HG03066 (cell line): ENCODE data around the gene SUMF1.
"Not testable (repeated sequence)": the region's sequence is repeated elsewhere in the genome, so short reads cannot be mapped to it uniquely, and the experiment has no call there.

Experiments used
- ATAC-seq: cut with Tn5 transposase; IDR thresholded peaks from one replicate; pipeline ENCODE4 v1.9.1; 2021; ENCODE audit warnings: low read depth; ENCODE audit not compliant: unreplicated experiment

Gene SUMF1

GRCh38 chr3:4464576-4464975 is 2.5 kb downstream of the SUMF1 start:
- ATAC-seq, result no peak

GRCh38 chr3:4462369-4463040 is 4.6 kb downstream of the SUMF1 start:
- ATAC-seq, result no peak

DNA sequence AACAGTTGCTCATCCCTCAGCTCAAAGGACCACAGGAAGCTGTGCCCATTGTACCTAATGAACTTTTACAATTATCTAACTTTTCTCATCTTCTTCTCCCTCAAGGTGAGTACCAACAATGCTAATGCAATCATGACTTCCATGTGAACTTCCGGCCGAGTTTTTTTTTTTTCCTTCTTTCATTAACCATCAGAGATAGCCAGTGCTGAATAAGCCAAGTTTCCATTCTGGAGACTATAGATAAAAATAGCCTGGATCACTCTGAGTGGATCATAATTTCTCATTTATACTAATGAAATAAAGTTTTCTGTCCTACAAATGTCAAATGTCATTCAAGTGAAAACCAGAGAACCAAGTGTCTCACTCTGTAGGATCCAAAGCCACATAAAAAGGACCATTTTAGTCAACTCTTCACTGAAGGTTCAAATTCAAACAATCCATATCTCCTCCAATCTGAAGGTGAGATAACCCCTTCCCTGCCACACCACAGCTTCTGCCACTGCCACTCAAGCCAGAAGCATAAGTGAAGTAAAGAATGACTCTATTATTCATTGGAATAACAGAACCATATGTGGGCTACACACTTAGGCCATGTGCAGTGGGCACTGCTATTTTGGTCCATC is 5.5 kb downstream of the SUMF1 start:
- ATAC-seq, result no peak

DNA sequence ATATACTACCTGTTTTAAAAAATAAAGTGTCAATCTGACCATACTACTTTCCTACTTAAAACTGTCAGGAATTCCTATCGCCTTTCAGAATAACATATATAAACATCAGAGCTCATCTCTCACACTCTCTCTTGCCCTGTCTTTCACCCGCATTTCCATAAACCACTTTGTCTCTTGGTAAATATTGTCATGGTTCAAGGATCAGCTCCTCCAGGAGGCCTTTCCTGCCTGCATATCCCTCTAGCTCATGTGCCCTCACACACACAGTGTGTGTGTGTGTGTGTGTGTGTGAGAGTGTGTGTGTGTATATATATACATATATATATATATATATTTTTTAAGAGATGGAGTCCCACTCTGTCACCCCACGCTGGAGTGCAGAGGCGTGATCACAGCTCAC is 6.7 kb downstream of the SUMF1 start:
- no peak for ATAC-seq

GRCh38 chr3:4458961-4459360 is 8.1 kb downstream of the SUMF1 start:
- ATAC-seq, result no peak

DNA sequence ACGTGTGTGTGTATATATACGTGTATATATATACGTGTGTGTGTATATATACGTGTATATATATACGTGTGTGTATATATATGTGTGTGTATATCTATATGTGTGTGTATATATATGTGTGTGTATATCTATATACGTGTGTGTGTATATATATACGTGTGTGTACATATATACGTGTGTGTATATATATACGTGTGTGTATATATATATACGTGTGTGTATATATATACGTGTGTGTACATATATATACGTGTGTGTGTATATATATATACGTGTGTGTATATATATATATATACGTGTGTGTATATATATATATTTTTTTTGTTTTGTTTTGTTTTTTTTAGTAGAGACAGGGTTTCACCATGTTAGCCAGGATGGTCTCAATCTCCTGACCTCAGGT is 10.3 kb downstream of the SUMF1 start:
- ATAC-seq, result not testable (repeated sequence)

- no peak for ATAC-seq
Measured at GRCh38 chr3:4454142-4454541, 12.9 kb downstream of the SUMF1 start.

DNA sequence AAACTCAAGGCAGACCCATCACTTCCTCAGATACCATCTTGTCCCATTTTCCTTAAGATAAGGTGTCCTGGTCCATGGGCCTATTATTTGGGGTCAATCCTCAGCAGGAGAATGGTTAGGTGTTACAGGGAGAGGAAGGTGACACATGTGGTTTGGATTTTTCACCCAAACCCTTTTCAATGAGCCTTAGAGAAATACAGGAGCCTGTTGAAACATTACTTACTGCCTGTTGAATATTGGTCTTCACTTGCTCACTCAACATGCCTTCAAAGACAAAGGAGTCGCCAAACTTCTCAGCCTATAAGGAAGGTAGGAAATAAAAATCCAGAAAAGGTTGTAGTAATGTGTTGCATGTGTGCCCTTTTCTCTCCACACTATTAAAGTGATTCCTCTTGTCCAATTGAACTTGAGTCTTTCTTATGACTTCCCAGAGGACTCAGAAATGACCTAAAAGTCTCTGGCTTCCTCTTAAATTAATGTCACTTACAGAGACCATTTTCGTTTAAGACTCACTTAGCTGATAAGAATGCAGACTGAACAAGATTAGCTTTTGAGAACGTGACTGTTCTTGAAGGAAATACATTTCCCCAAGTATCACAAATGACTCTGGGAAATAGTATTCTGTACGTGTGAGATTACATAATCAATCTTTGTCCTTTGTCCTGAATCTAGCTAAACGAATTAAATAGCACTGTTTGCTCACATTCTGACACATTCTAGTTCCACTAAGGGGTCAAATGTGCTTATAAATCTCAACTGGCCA is 17.8 kb downstream of the SUMF1 start:
- ATAC-seq, result no peak

DNA sequence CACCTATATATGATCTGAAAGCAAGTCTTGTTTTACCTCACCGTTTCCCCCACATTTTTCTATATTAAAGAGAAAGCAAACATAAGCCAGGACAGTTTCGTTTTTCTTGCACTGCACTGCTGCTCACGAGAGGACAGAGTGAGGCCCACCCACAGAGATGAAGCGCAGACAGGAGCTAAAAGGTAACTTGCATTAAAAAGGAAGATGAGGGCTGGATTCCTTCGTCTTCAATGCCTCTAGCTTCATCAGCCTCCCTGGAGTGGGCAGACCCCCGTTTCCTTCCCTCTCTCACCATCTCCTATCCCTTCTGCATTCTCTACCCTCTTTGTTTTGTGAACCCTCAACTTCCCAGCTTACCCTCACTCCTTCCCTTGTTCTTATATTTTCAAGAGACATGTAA is 18.9 kb downstream of the SUMF1 start:
- no peak for ATAC-seq

GRCh38 chr3:4447295-4447999 is 19.6 kb downstream of the SUMF1 start:
- no peak for ATAC-seq

DNA sequence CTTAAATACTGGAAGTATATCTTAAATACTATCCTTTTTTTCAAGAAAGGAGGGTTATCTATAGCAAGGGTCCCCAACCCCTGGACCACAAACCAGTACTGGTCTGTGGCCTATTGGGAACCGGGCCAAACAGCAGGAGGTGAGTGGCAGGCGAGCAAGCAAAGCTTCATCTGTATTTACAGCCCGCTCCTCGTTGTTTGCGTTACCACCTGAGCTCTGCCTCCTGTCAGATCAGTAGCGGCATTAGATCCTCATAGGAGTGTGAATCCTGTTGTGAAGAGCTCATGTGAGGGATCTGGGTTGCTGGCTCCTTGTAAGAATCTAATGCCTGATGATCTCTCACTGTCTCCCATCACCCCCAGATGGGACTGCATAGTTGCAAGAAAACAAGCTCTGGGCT is 26.1 kb downstream of the SUMF1 start:
- ATAC-seq, result no peak

DNA sequence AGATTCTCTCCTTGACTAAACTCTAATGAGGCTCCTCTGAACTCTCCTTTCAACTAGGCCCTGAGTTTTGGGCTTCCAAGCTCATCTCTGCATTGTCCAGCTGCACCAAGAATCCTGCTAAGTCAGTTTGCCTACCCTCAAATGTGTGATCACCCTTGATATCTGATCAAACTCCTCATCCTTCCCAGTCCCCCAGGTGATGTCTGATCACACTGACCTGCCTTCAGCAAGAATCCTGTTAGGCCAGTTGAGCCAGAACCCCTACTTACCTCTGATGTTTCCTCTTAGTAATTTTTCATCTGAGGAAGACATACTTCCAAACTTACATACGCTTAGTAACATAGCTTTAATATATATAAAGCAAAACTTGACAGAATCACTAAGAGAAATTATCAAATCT is 28.8 kb downstream of the SUMF1 start:
- ATAC-seq, result no peak

DNA sequence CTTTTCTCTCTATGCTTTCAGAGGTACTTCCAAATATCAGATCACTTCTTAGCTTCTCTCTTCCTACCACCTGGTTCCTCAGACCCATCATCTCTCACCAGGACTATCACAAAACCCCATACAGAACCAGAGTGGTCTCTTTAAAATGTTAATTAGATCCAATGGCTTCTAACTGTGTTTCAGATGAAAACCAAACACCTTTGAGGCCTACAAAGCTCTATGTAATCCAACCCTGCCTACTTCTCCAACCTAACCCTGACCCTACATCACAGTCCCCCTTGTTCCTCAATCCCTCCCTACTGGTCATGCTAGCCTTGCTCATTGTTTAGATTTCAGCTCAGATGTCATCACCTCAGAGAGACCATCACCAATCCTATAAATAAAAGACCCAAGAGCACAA is 34.8 kb downstream of the SUMF1 start:
- ATAC-seq, result no peak

- no peak for ATAC-seq
Measured at GRCh38 chr3:4429648-4430350, 37.3 kb downstream of the SUMF1 start.

GRCh38 chr3:4426782-4427344 is 40.2 kb downstream of the SUMF1 start:
- ATAC-seq, result peak; percentile 88

DNA sequence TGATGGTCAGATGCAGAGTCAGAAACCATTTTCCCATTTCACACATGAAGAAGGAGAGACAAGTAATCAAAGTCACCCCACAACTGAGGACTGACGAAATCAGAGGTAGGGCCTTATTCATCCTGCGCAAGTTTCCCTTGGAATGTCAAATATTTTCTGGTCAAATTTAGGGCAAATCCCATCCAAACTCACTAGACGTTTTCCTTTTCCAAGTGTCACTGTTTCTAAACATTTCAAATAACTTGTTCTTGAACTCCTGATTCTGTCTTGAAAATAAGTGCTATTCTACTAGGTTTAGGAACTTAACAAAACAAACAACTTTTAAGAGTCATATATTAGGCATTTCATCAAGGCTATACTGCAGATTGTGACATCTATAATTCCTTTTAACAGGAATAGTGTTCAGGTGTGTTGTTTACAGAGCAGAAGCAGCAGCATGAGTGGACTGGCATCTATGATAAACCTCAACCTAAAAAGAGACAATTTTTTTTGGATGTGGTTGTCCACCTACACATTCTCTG is 40.7 kb downstream of the SUMF1 start:
- ATAC-seq, result no peak

GRCh38 chr3:4425707-4426106 is 41.4 kb downstream of the SUMF1 start:
- no peak for ATAC-seq

DNA sequence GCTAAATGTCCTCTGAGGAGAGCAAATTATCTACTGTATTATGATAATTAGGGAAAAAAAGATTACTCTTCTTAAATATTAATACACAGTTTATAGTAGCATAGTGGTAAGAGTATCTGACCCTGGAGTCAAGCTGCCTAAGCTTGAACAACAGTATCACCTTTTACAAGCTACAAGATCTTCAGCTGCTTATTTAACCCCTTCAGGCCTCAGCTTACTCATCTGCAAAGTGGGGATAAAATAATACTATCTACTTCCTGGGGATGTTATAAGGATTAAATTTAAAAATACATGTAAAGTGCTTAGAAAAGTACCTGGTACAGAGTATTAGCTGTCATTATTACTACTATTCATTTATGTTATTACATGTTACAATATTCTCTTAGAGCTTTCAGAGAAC is 42.0 kb downstream of the SUMF1 start:
- ATAC-seq, result no peak

- ATAC-seq, result peak; percentile 63
Measured at GRCh38 chr3:4421121-4421520, 45.9 kb downstream of the SUMF1 start.

DNA sequence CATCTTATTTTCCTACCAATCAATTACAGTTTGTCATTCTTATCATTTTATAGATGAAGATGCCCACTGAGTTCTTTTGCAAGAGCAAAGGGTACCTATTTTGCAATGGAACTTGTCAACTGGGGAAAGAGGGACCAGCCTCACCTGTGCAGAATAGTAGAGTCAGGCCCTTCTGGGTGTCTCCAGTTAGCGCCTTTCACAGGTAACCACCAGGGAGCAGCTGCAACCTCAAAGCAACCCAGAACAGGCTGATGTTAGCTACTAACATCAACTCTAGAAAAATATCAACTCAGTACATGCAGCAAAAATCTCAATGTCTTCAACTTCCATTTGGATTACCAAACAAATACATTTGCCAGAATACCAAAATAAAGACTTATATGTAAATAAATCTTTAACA is 47.1 kb downstream of the SUMF1 start:
- no peak for ATAC-seq
